ENCODE data around the gene MED15.

DNA sequence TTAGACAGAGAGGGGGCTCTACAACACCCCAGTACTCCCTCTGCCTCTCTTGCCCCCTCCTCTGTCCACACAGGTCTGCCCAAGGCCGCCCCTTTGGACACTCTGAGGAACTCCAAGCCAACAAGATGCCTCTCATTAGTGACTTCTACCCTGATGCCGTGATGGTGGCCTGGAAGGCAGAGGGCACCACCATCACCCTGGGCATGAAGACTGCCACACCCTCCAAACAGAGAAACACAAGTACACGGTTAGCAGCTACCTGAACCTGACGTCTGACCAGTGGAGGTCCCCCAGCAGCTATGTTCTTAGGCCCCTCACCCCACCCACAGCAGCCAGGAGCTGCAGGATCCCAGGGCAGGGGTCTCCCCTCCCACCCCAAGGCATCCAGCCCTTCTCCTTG lies 125.1 kb downstream of the MED15 start:
- TF ChIP-seq POLR2AphosphoS5 (IDR thresholded peaks at IDR 0.05), result no peak
- TF ChIP-seq, protein P1, sequence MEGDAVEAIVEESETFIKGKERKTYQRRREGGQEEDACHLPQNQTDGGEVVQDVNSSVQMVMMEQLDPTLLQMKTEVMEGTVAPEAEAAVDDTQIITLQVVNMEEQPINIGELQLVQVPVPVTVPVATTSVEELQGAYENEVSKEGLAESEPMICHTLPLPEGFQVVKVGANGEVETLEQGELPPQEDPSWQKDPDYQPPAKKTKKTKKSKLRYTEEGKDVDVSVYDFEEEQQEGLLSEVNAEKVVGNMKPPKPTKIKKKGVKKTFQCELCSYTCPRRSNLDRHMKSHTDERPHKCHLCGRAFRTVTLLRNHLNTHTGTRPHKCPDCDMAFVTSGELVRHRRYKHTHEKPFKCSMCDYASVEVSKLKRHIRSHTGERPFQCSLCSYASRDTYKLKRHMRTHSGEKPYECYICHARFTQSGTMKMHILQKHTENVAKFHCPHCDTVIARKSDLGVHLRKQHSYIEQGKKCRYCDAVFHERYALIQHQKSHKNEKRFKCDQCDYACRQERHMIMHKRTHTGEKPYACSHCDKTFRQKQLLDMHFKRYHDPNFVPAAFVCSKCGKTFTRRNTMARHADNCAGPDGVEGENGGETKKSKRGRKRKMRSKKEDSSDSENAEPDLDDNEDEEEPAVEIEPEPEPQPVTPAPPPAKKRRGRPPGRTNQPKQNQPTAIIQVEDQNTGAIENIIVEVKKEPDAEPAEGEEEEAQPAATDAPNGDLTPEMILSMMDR (IDR thresholded peaks at IDR 0.05 in 8 of 11, conservative IDR thresholded peaks at IDR 0.05 in 3 of 11), result no peak
